ENCODE measurements around the gene GYPC.
"Not testable (repeated sequence)": the region's sequence is repeated elsewhere in the genome, so short reads cannot be mapped to it uniquely, and the experiment has no call there.

GYPC gene

GRCh38 chr2:126671488-126671887 lies 15.5 kb downstream of the GYPC start:
- DNase-seq (ENCODE audit: low read depth): no peak

- DNase-seq (ENCODE audit: low read depth): no peak
Observed at GRCh38 chr2:126672980-126673605, 17.1 kb downstream of the GYPC start.

GRCh38 chr2:126674075-126674744 lies 18.3 kb downstream of the GYPC start:
- DNase-seq (ENCODE audit: low read depth): no peak

- DNase-seq (ENCODE audit: low read depth): no peak
Observed at GRCh38 chr2:126675637-126676036, 19.7 kb downstream of the GYPC start.

- no peak for DNase-seq (ENCODE audit: low read depth)
Observed at GRCh38 chr2:126676221-126677175, 20.5 kb downstream of the GYPC start.

GRCh38 chr2:126677176-126677538 lies 21.2 kb downstream of the GYPC start:
- DNase-seq (ENCODE audit: low read depth): no peak

GRCh38 chr2:126678269-126679065 lies 22.5 kb downstream of the GYPC start:
- DNase-seq (ENCODE audit: low read depth): no peak

- DNase-seq (ENCODE audit: low read depth): no peak
Observed at GRCh38 chr2:126679094-126679713, 23.2 kb downstream of the GYPC start.

- no peak for DNase-seq (ENCODE audit: low read depth)
Observed at GRCh38 chr2:126681505-126681904, 25.5 kb downstream of the GYPC start.

GRCh38 chr2:126685629-126686028 lies 29.7 kb downstream of the GYPC start:
- DNase-seq (ENCODE audit: low read depth): no peak

GRCh38 chr2:126686286-126686685 lies 30.3 kb downstream of the GYPC start:
- no peak for DNase-seq (ENCODE audit: low read depth)

GRCh38 chr2:126686841-126687485 lies 31.0 kb downstream of the GYPC start:
- DNase-seq (ENCODE audit: low read depth): no peak

GRCh38 chr2:126687503-126687902 lies 31.5 kb downstream of the GYPC start:
- DNase-seq (ENCODE audit: low read depth): no peak

- not testable (repeated sequence) for DNase-seq (ENCODE audit: low read depth)
Observed at GRCh38 chr2:126688594-126688993, 32.6 kb downstream of the GYPC start.

- not testable (repeated sequence) for DNase-seq (ENCODE audit: low read depth)
Observed at GRCh38 chr2:126692241-126692640, 36.3 kb downstream of the GYPC start.

- DNase-seq (ENCODE audit: low read depth): not testable (repeated sequence)
Observed at GRCh38 chr2:126692934-126693592, 37.1 kb downstream of the GYPC start.

- no peak for DNase-seq (ENCODE audit: low read depth)
Observed at GRCh38 chr2:126696644-126697520, 40.9 kb downstream of the GYPC start.

GRCh38 chr2:126698376-126698775 lies 42.4 kb downstream of the GYPC start:
- no peak for DNase-seq (ENCODE audit: low read depth)

- DNase-seq (ENCODE audit: low read depth): no peak
Observed at GRCh38 chr2:126699018-126699417, 43.1 kb downstream of the GYPC start.

Data from HS-5 (cell line).